GM12875 (cell line): Measurements from ENCODE around the gene ADGRL3.

Experiments used
- H3K4me3 ChIP-seq: one replicate; pipeline ENCODE4 v1.5.1; 2011; ENCODE audit warnings: low read depth, low read length, control low read depth
- CTCF ChIP-seq: IDR thresholded peaks from 2 replicates; pipeline ENCODE4 v1.5.1; 2011; ENCODE audit warnings: low read depth, mild to moderate bottlenecking, control low read depth, inconsistent platforms, low read length, moderate library complexity, borderline replicate concordance; ENCODE audit not compliant: insufficient read depth

The ADGRL3 gene

GRCh38 chr4:61427099-61427817, 227.1 kb downstream of the ADGRL3 start:
- no peak overlapping the region for H3K4me3 ChIP-seq
- TF ChIP-seq CTCF: no peak

GRCh38 chr4:61427818-61428495, 227.8 kb downstream of the ADGRL3 start:
- TF ChIP-seq CTCF: no peak

GRCh38 chr4:61428950-61429349, 228.8 kb downstream of the ADGRL3 start:
- H3K4me3 ChIP-seq: no peak overlapping the region
- TF ChIP-seq CTCF: no peak

More at GRCh38 chr4:61427818-61428495, 227.8 kb downstream of the ADGRL3 start:
- no peak overlapping the region for H3K4me3 ChIP-seq

- no peak for TF ChIP-seq CTCF
- no peak overlapping the region for H3K4me3 ChIP-seq
These were observed 231.0 kb downstream of the ADGRL3 start for GRCh38 chr4:61431131-61431530.

GRCh38 chr4:61437923-61438322, 237.8 kb downstream of the ADGRL3 start:
- H3K4me3 ChIP-seq: no peak overlapping the region
- TF ChIP-seq CTCF: no peak

GRCh38 chr4:61440321-61440720, 240.2 kb downstream of the ADGRL3 start:
- no peak overlapping the region for H3K4me3 ChIP-seq
- no peak for TF ChIP-seq CTCF

- no peak overlapping the region for H3K4me3 ChIP-seq
- TF ChIP-seq CTCF: no peak
These were observed 242.8 kb downstream of the ADGRL3 start for GRCh38 chr4:61442936-61443335.
